T-helper 1 cell treated with Interleukin-12 subunit alpha and Interleukin-12 subunit beta and Interleukin-4 antibody, amounts not matched to agents 30 μg/mL and 1 μg/mL, for 36 hours (primary cell): ENCODE results near the gene PASK.

Experiments
- H3K27ac Mint-ChIP-seq: one replicate; pipeline ENCODE4 v1.8.0; 2021; ENCODE audit warnings: mild to moderate bottlenecking, mixed read lengths
- H3K27me3 Mint-ChIP-seq: one replicate; pipeline ENCODE4 v1.8.0; 2021; ENCODE audit warnings: low read depth, mixed read lengths
- H3K36me3 Mint-ChIP-seq: one replicate; pipeline ENCODE4 v1.8.0; 2021; ENCODE audit warnings: low read depth, mixed read lengths
- H3K4me1 Mint-ChIP-seq: one replicate; pipeline ENCODE4 v1.8.0; 2021; ENCODE audit warnings: low read depth, mixed read lengths
- H3K4me3 Mint-ChIP-seq: one replicate; pipeline ENCODE4 v1.8.0; 2021; ENCODE audit warnings: mild to moderate bottlenecking, moderate library complexity, mixed read lengths
- H3K9me3 Mint-ChIP-seq: one replicate; pipeline ENCODE4 v1.8.0; 2021; ENCODE audit warnings: mixed read lengths

The PASK gene

DNA sequence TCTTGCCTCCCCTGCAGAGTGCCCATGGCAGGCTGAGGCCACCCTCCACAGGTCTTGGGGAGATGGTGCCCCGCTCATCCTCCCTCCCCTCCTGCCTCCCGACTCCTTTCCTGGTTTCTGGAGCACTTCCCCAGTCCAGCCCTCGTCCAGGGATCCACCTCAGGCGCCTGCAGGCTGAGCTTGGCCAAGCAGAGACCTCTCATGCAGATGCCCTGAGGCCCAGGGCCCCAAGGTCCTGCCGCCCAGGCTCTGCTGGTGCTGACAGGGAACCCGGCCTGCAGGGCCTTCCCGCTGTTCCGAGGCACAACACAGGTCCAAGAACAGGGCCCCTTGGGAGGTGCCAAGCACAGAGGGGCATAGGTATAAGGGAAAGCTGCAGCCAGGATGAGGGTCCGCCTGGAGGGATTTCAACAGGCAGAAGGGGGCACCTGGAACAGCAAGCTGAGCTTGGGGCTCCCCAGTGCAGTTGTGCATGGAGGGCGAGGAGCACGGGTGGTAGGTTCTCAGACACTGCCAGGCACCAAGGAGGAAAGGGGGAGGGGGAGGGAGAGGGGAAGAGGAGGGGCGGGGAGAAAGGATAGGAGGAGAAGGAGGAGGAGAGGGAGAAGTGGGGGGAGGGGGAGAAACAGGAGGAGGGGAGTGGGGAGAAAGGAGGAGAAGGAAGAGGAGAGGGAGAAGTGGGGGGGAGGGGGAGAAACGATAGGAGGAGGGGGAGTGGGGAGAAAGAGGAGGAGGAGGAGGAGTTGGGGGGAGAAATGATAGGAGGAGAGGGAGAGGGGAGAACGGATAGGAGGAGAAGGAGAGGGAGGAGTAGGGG lies 38.0 kb upstream of the PASK start:
- Mint-ChIP-seq H3K4me1 (no peaks in the 10 kb centered on the region), H3K9me3 (no peaks in the 10 kb centered on the region), H3K27me3 (no peaks in the 10 kb centered on the region), H3K4me3 (no peak overlapping the region), H3K36me3 (no peaks in the 10 kb centered on the region), H3K27ac (no peak overlapping the region)

DNA sequence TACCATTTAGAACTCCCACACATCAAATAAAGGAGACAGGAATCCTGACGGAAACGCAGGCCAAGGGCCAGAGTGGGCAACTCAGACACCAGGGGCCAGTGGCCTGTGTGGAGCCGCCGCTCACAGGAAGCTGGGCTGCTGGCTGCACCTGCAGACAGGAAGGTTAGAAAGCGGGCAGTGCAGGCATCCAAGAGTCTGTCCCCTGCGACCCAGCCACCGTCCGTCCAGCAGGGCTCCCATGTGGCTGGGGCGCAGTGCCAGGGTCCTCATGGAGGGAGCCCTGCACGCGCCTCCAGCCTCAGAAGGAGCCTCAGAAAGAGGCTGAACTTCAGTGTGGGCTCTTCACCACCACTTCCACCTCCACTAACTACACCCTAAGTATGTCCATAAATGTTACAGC lies 36.7 kb upstream of the PASK start:
- no peaks in the 10 kb centered on the region for H3K9me3 Mint-ChIP-seq
- H3K4me3 Mint-ChIP-seq, result no peak overlapping the region
- H3K36me3 Mint-ChIP-seq, result peaks cover 2% of the 10 kb centered on the region
- H3K4me1 Mint-ChIP-seq, result no peaks in the 10 kb centered on the region
- no peaks in the 10 kb centered on the region for H3K27me3 Mint-ChIP-seq
- no peak overlapping the region for H3K27ac Mint-ChIP-seq

DNA sequence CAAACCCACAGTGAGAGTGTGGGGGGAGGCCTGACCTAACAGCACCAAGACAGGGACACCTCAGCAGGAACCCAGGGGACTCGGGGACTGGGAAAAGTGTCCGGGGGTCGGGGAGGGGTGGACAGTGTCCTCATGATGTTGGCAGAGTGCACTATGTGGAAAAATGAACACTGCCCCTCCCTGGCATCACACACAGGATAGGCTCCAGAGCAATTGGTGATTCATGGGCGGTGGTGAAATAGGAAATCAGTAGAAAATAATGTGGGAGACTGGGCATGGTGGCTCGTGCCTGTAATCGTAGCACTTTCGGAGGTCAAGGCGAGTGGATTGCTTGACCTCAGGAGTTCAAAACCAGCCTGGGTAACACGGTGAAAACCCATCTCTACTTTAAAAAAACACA lies 35.6 kb upstream of the PASK start:
- Mint-ChIP-seq H3K9me3 (no peaks in the 10 kb centered on the region), H3K27ac (no peak overlapping the region), H3K27me3 (no peaks in the 10 kb centered on the region), H3K4me1 (no peaks in the 10 kb centered on the region), H3K4me3 (no peak overlapping the region), H3K36me3 (peaks cover 5% of the 10 kb centered on the region)

DNA sequence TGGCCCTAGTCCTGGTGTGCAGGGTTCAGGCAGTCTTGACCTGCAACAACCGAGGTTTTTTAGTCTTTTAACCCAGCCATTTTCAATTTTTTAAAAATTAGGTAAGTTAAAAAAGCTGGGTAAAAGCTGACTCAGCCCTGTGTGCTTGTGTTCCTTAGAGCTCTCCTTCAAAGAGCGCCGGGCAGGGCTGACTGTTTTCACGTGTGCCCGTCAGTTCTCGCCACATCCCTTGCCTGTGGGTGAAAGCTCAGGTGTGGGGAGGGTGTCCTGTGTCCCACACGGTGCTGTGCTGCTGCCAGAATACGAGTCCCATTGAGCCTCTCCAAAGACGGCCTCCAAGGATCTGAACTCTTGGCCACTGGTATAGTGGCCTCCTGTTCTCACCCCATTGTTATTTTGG lies 33.9 kb upstream of the PASK start:
- Mint-ChIP-seq H3K4me1 (no peaks in the 10 kb centered on the region), H3K9me3 (no peaks in the 10 kb centered on the region), H3K4me3 (no peak overlapping the region), H3K27me3 (no peaks in the 10 kb centered on the region), H3K36me3 (peaks cover 15% of the 10 kb centered on the region), H3K27ac (no peak overlapping the region)

DNA sequence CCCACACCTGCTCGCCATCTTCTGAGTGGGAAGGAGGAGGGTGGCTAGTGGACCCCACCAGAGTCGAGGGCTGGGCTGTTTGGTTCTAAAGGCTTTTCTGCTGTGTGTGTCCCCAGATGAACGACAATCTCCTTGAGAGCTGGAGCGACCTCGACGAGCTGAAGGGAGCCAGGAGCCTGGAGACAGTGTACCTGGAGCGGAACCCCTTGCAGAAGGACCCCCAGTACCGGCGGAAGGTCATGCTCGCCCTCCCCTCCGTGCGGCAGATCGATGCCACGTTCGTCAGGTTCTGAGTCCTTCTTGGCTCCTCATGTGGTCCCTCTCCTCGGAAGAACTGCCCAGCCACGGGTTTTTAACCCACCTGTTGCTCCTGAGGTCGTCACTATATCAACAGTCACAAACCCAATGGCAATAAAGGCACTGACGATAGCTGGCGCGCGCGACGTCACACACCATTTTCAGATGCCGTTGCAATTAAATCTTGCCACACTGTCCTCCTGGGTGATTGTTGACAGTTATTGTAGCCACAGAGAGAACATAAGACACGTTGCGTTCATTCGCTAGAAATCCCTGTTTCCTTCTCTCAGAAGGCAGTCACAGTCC lies 33.4 kb upstream of the PASK start:
- H3K27ac Mint-ChIP-seq, result no peak overlapping the region
- H3K9me3 Mint-ChIP-seq, result no peaks in the 10 kb centered on the region
- H3K36me3 Mint-ChIP-seq, result peaks cover 15% of the 10 kb centered on the region
- no peaks in the 10 kb centered on the region for H3K4me1 Mint-ChIP-seq
- H3K4me3 Mint-ChIP-seq, result no peak overlapping the region
- H3K27me3 Mint-ChIP-seq, result no peaks in the 10 kb centered on the region

DNA sequence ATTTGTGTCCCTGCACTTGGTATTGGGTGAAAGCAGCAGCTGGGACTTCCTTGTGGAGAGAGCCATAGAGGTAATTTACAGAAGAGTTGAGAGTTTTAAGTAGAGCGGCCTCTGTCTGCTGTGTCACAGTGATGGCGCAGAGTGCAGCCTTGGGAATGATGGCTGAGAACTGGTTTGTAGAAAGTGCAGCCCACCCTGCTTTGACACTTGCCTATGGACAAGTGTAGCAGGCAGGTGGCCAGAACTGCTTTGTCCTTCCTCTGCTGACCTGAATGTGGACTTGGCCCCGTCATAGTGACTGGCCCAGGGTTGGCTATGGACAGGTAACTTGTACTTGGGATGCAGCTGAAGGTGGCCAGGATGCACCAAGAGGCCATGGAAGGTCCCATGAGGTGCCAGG lies 32.9 kb upstream of the PASK start:
- Mint-ChIP-seq H3K27ac (no peak overlapping the region), H3K9me3 (no peaks in the 10 kb centered on the region), H3K27me3 (no peaks in the 10 kb centered on the region), H3K4me1 (no peaks in the 10 kb centered on the region), H3K4me3 (no peak overlapping the region), H3K36me3 (peaks cover 15% of the 10 kb centered on the region)

DNA sequence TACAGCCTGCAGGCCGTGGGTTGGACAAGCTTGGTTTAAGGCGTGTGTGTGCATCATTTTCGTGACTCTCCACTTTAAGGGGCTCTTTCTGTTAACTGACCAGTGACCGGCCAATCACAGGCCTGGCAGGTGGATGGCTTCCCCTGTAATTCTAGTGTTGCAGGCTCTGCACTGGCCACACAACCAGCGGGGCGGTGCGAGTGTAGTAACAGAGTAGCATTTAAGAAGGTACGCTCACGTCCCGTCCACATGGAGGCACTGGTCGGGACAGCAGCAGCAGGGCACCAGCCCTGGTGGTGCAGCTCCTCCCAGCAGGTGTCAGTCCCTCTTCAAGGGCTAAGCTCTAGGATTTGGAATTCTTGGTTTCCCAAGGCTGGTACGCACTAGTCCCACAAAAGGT lies 31.2 kb upstream of the PASK start:
- Mint-ChIP-seq H3K4me1 (no peaks in the 10 kb centered on the region), H3K27ac (no peak overlapping the region), H3K27me3 (no peaks in the 10 kb centered on the region), H3K36me3 (peaks cover 15% of the 10 kb centered on the region), H3K9me3 (no peaks in the 10 kb centered on the region), H3K4me3 (no peak overlapping the region)

DNA sequence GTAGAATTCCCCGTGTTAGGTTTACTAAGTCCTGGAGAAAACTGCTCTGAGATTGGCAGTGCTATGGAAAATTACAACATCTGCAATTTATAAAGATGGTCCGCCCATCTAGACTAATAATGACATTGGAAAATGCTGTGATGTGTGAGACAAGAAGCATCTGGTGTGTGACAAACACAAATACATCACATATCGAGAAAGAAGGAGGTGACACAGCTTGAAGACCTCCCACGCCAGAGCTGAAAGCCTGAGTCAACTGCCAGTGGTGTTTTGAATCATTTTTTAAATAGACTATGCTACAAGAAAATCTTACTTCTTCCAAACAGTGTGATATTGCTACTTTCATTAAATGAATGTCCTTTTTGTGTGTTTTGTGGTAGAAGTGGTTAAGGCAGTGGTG lies 30.6 kb upstream of the PASK start:
- H3K4me1 Mint-ChIP-seq, result no peaks in the 10 kb centered on the region
- H3K9me3 Mint-ChIP-seq, result no peaks in the 10 kb centered on the region
- no peaks in the 10 kb centered on the region for H3K27me3 Mint-ChIP-seq
- peaks cover 20% of the 10 kb centered on the region for H3K36me3 Mint-ChIP-seq
- no peak overlapping the region for H3K27ac Mint-ChIP-seq
- no peak overlapping the region for H3K4me3 Mint-ChIP-seq

DNA sequence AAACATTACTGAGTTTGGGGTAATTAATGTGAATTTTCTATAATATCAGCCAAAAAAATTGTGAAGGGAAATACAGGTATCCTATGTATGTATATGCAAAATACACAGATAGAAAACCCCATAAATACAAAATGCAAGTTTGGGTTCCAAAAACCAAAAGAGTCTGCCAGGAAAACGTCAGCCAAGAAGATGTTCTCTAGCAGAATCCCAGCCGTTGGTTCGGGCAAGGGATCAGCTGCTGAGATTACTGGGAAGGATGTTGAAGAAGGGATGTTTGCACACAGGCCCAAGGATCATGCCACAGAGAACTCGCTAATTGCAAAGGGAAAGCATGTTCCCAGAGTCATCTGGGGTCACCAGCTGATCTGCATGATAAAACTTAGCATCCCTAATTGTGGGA lies 29.7 kb upstream of the PASK start:
- H3K27ac Mint-ChIP-seq, result peak overlapping the region; percentile 26
- H3K4me1 Mint-ChIP-seq, result no peaks in the 10 kb centered on the region
- no peak overlapping the region for H3K4me3 Mint-ChIP-seq
- no peaks in the 10 kb centered on the region for H3K27me3 Mint-ChIP-seq
- no peaks in the 10 kb centered on the region for H3K9me3 Mint-ChIP-seq
- peaks cover 21% of the 10 kb centered on the region for H3K36me3 Mint-ChIP-seq

DNA sequence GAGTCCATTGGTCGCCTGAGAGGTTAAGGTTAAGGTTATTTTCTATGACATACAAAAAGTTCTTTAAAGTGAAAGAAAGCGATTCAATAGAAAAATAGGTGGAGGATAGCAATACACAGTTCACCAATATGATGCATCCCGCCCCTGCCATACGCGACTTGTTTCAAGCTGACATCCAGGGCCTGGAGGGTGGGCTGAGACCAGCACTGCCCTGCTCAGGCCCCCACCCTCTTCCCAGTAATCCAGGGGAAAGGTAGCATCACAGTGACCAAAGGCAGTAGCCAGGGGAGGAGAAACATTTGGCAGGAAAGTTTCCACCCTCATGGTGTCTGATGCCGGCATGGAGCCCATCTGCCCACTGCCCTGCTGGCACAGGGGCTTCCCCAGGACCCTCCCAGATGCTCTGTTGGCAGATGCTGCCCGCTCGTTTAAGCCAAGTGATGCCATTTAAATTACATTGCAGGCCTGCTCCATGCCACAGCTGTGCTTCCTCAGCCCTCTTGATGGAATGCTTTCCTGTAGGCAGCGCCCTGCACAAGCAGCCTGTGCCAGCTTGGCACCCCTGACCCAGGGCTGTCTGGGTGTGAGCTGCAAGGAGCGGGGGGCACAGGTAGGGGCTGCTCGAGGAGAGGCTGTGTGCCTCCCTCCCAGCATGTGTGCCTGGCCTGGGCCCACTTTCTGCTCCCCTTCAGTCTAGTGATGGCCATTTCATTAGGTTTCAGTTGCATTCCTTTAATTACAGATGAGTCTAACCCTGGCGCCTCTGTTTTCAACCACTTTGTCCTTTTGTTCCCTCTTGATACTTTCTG lies 28.5 kb upstream of the PASK start:
- Mint-ChIP-seq H3K36me3 (peaks cover 26% of the 10 kb centered on the region), H3K27ac (no peak overlapping the region), H3K4me3 (no peak overlapping the region), H3K9me3 (no peaks in the 10 kb centered on the region), H3K4me1 (no peaks in the 10 kb centered on the region), H3K27me3 (no peaks in the 10 kb centered on the region)

DNA sequence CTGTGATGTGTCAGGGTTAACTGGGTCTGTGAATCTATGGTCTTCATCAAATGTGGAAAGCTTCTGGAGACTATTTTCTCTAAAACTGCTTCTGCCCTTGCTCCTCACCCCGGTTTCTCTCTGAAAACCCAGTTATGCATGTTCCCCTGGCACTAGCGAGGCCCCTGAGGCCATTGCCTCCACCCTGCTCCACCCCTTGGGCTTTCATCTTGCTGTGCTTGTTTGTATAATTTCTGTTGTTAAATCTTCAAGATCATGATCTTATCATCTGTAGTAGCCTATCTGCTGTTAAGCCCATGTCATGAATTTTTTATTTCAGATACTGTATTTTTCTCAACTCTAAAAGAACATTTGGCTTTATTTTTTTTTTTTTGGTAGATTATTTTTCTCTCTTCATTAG lies 24.3 kb upstream of the PASK start:
- H3K27ac Mint-ChIP-seq, result no peak overlapping the region
- peaks cover 47% of the 10 kb centered on the region for H3K36me3 Mint-ChIP-seq

DNA sequence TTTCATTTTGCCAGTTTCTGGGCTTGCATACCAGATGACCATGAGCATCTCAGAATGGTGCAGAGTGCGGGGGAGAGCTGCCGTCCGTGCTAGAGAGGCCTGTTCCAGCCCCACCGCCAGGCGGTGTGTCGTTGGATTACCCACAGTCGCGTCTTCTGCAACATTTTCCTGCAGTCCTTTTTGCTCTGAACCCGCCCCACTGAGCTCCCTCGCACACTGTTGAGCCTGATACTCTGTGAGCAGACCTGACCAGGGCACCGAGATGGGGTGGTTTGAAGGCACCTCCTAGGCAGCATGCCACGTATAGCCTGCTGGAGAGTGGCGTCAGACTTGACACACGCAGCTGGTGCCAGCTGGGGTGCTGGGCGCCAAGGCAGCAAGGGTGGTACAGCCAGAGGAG lies 19.1 kb upstream of the PASK start:
- Mint-ChIP-seq H3K9me3 (peaks cover 16% of the 10 kb centered on the region), H3K27me3 (no peaks in the 10 kb centered on the region), H3K36me3 (peaks cover 57% of the 10 kb centered on the region), H3K27ac (no peak overlapping the region), H3K4me1 (no peaks in the 10 kb centered on the region), H3K4me3 (no peak overlapping the region)

More for the DNA sequence above, 24.3 kb upstream of the PASK start:
- Mint-ChIP-seq H3K9me3 (peaks cover 16% of the 10 kb centered on the region), H3K27me3 (no peaks in the 10 kb centered on the region), H3K4me3 (no peak overlapping the region), H3K4me1 (no peaks in the 10 kb centered on the region)

DNA sequence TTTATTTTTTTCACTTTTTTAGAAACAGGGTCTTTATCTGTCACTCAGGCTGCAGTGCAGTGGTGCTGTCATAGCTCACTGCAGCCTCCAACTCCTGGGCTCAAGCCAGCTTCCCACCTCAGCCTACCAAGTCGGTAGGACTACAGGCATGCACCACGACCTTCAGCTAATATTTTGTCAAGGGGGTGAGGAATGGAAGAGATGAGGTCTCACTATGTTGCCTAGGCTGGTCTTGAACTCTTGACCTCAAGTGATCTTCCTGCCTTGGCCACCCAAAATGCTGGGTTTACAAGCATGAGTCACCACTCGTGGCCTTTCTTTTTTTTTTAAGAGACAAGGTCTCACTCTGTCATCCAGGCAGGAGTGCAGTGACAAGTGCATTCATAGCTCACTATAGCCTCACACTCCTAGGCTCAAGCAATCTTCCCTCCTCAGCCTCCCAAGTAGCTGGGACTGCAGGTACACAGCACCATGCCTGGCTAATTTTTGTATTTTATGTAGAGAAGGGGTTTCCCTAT lies 14.4 kb upstream of the PASK start:
- Mint-ChIP-seq H3K4me1 (no peaks in the 10 kb centered on the region), H3K27ac (no peak overlapping the region), H3K36me3 (peaks cover 40% of the 10 kb centered on the region), H3K9me3 (no peaks in the 10 kb centered on the region), H3K4me3 (no peak overlapping the region), H3K27me3 (no peaks in the 10 kb centered on the region)

DNA sequence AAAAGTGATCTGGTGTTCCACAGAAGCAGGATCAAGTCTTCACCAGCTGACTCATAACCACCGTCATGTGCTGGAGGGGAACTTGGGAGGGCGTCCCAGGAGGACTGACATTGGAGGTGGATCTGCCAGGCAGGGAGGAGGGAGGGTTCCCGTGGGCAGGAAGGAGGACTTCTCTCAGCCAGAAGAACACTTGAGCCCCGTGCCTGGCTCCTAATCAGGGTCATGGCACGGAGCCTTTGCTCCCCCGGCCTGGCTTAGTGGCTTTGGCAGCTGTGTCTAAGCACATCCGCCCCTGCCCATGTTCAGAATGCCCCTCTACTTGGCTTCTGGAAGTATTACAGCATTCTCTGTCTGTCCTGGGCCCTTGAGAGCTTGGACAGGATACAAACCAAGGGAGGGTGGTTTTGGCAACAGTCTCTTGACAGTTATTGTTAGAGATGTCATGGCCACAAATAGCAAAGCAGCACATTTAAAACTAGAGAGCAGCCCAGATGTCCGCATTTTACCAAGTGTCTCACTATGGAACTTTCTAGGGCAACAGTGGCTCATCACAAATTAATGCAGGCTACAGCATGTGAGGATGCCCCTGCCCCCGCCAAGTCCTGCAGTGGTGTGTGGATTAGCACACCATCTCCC lies 12.5 kb upstream of the PASK start:
- H3K36me3 Mint-ChIP-seq, result peaks cover 34% of the 10 kb centered on the region

More for the DNA sequence above, 12.5 kb upstream of the PASK start:
- Mint-ChIP-seq H3K4me1 (no peaks in the 10 kb centered on the region), H3K27ac (no peak overlapping the region), H3K4me3 (no peak overlapping the region), H3K9me3 (no peaks in the 10 kb centered on the region), H3K27me3 (no peaks in the 10 kb centered on the region)
